HL-60 (cell line): ENCODE measurements around the gene SOX1.

Source experiments
- DNase-seq, 2 experiments: peaks; one replicate each; pipeline ENCODE4 v3.0.0-alpha.2; 2010 to 2020; ENCODE audit warnings: low read depth in 1 of 2, low spot score in 1 of 2
- H3K27ac ChIP-seq: fragments of 250-450 bp; sonication (Bioruptor Pico); replicated peaks from 2 replicates; pipeline ENCODE4 v1.5.1; 2020; ENCODE audit warnings: mild to moderate bottlenecking, moderate library complexity
- H3K27me3 ChIP-seq: fragments of 250-450 bp; sonication (Bioruptor Pico); 2 replicates; pipeline ENCODE4 v1.5.1; 2021; ENCODE audit warnings: mild to moderate bottlenecking, moderate library complexity; ENCODE audit not compliant: insufficient read depth, poor library complexity, severe bottlenecking
- H3K4me3 ChIP-seq: replicated peaks from 2 replicates; pipeline ENCODE4 v1.5.1; 2011; ENCODE audit warnings: mild to moderate bottlenecking, control low read depth, low read length; ENCODE audit not compliant: insufficient read depth
- CTCF ChIP-seq: IDR thresholded peaks from one replicate; pipeline ENCODE4 v1.5.1; 2011; ENCODE audit warnings: low read length, control low read depth, inconsistent platforms; ENCODE audit not compliant: insufficient read depth
- GABPA ChIP-seq: IDR thresholded peaks from 2 replicates; pipeline ENCODE4 v1.6.1; 2012; ENCODE audit warnings: low read depth
- POLR2AphosphoS5 ChIP-seq: IDR thresholded peaks from 2 replicates; pipeline ENCODE4 v1.6.1; 2012; ENCODE audit warnings: low read depth
- REST ChIP-seq: IDR thresholded peaks from 2 replicates; pipeline ENCODE4 v1.6.1; 2012; ENCODE audit warnings: low read depth; ENCODE audit not compliant: insufficient replicate concordance
- SPI1 ChIP-seq: IDR thresholded peaks from 2 replicates; pipeline ENCODE4 v1.6.1; 2012; ENCODE audit warnings: low read depth, mild to moderate bottlenecking, borderline replicate concordance

The SOX1 gene

GRCh38 chr13:112106478-112107141 is 39.7 kb downstream of the SOX1 start:
- H3K4me3 ChIP-seq, result no peak overlapping the region
- DNase-seq, result no peak
- H3K27ac ChIP-seq, result no peak overlapping the region
- H3K27me3 ChIP-seq, result peaks cover 42% of the 10 kb centered on the region
- TF ChIP-seq POLR2AphosphoS5, result no peak
- TF ChIP-seq REST, result no peak
- no peak for TF ChIP-seq GABPA
- TF ChIP-seq SPI1, result no peak

- H3K4me3 ChIP-seq, result no peak overlapping the region
- H3K27ac ChIP-seq, result no peak overlapping the region
- no peak for DNase-seq
- H3K27me3 ChIP-seq, result peaks cover 44% of the 10 kb centered on the region
- TF ChIP-seq SPI1 (no peak), POLR2AphosphoS5 (no peak)
These were observed 40.3 kb downstream of the SOX1 start for GRCh38 chr13:112107289-112107688.

GRCh38 chr13:112110479-112110878 is 43.5 kb downstream of the SOX1 start:
- TF ChIP-seq REST (no peak), POLR2AphosphoS5 (no peak), SPI1 (no peak), CTCF (no peak), GABPA (no peak)
- peaks cover 24% of the 10 kb centered on the region for H3K27me3 ChIP-seq
- no peak overlapping the region for H3K4me3 ChIP-seq
- DNase-seq, result no peak
- H3K27ac ChIP-seq, result no peak overlapping the region

GRCh38 chr13:112111239-112111857 is 44.4 kb downstream of the SOX1 start:
- DNase-seq, result no peak

More at GRCh38 chr13:112111239-112111857, 44.4 kb downstream of the SOX1 start:
- no peak overlapping the region for H3K4me3 ChIP-seq
- no peak overlapping the region for H3K27ac ChIP-seq
- peaks cover 18% of the 10 kb centered on the region for H3K27me3 ChIP-seq
- no peak for TF ChIP-seq GABPA
- no peak for TF ChIP-seq POLR2AphosphoS5
- no peak for TF ChIP-seq CTCF
- no peak for TF ChIP-seq SPI1
- TF ChIP-seq REST, result no peak
